Measurements from ENCODE around the gene PLA2G6. TPM values are rescaled to one million over a fixed set of nuclear protein-coding genes. Genes with fewer than 3 reads are reported as not detected.

The PLA2G6 gene
- total RNA-seq, 6 donors from 2014 or later = 21.1 to 295 (median 47.5) TPM

GRCh38 chr22:38083931-38084631, 97.5 kb downstream of the PLA2G6 start, which contains the start of gene SLC16A8:
Gene SLC16A8, minus strand, starts transcription at chr22:38084184. Its CDS starts 1,311 bp downstream, at chr22:38082873.
- peaks cover 28 to 35% (median 30%) of the 10 kb centered on the region in 4 donors for H3K4me1 ChIP-seq
- ATAC-seq (ENCODE audit: low FRiP score in 2 of 2) = no peak
- DNase-seq = peak in 1 of 2 donors; percentile 80
- H3K27me3 ChIP-seq = peaks cover 0 to 28% (median 16%) of the 10 kb centered on the region in 4 donors
- WGBS, 2 donors = 80 to 94% methylated on average over 3 to 13 of the region's 16 CpGs
- no peak within 1 kb of the TSS for H3K27ac ChIP-seq
- no peaks in the 10 kb centered on the region for H3K9me3 ChIP-seq
- no peak within 1 kb of the TSS for H3K4me3 ChIP-seq
- no peaks in the 10 kb centered on the region for H3K36me3 ChIP-seq
- TF ChIP-seq POLR2AphosphoS5 (IDR thresholded peaks at IDR 0.05) (no peak), POLR2A (IDR thresholded peaks at IDR 0.05) (no peak)

- H3K36me3 ChIP-seq = no peaks in the 10 kb centered on the region
- peaks cover 23 to 27% (median 23%) of the 10 kb centered on the region in 4 donors for H3K4me1 ChIP-seq
- no peaks in the 10 kb centered on the region for H3K9me3 ChIP-seq
- no peak overlapping the region for H3K4me3 ChIP-seq
- peaks cover 0 to 23% (median 10%) of the 10 kb centered on the region in 4 donors for H3K27me3 ChIP-seq
- ATAC-seq (ENCODE audit: low FRiP score in 2 of 2) (no peak), DNase-seq (no peak)
- H3K27ac ChIP-seq = no peak overlapping the region
- TF ChIP-seq POLR2AphosphoS5 (IDR thresholded peaks at IDR 0.05) (no peak), CTCF (IDR thresholded peaks at IDR 0.05) (no peak)
- WGBS, 2 donors = 69 to 76% methylated on average over 22 to 24 of the region's 24 CpGs
These were observed 98.5 kb downstream of the PLA2G6 start for GRCh38 chr22:38082986-38083710.

- Histone ChIP-seq H3K9me3 (no peaks in the 10 kb centered on the region), H3K27ac (peak overlapping the region in 1 of 4 donors; percentile 35), H3K4me3 (peak overlapping the region in 3 of 4 donors; percentile 35 to 47 (median 44)), H3K4me1 (peaks cover 23 to 27% (median 23%) of the 10 kb centered on the region in 4 donors), H3K36me3 (no peaks in the 10 kb centered on the region), H3K27me3 (peaks cover 0 to 23% (median 10%) of the 10 kb centered on the region in 4 donors)
- DNase-seq = peak in 1 of 2 donors; percentile 85
- TF ChIP-seq CTCF (IDR thresholded peaks at IDR 0.05) = no peak
- TF ChIP-seq POLR2AphosphoS5 (IDR thresholded peaks at IDR 0.05) = no peak
- no peak for TF ChIP-seq EP300 (IDR thresholded peaks at IDR 0.05)
- WGBS, 2 donors = 15 to 20% methylated on average over 21 to 37 of the region's 52 CpGs
- no peak for ATAC-seq (ENCODE audit: low FRiP score in 2 of 2)
These were observed 99.4 kb downstream of the PLA2G6 start for GRCh38 chr22:38081941-38082828.

GRCh38 chr22:38081636-38081940, 100.0 kb downstream of the PLA2G6 start:
- no peak for DNase-seq
- TF ChIP-seq POLR2A (IDR thresholded peaks at IDR 0.05) = no peak
- TF ChIP-seq POLR2AphosphoS5 (IDR thresholded peaks at IDR 0.05) = no peak
- no peak for TF ChIP-seq CTCF (IDR thresholded peaks at IDR 0.05)
- no peak for TF ChIP-seq EP300 (IDR thresholded peaks at IDR 0.05)
- H3K27me3 ChIP-seq = peaks cover 0 to 23% (median 10%) of the 10 kb centered on the region in 4 donors
- H3K36me3 ChIP-seq = no peaks in the 10 kb centered on the region
- peaks cover 23 to 27% (median 23%) of the 10 kb centered on the region in 4 donors for H3K4me1 ChIP-seq
- peak overlapping the region in 2 of 4 donors; percentile 35 to 50 for H3K27ac ChIP-seq
- 22% methylated on average over 8 of the region's 17 CpGs; no CpG with 5 or more reads in 1 of the 2 donors for WGBS, 2 donors
- H3K4me3 ChIP-seq = peak overlapping the region in 3 of 4 donors; percentile 35 to 47 (median 44)
- H3K9me3 ChIP-seq = no peaks in the 10 kb centered on the region
- no peak for ATAC-seq (ENCODE audit: low FRiP score in 2 of 2)

Measured in upper lobe of left lung (tissue), 6 donors.